Left lung (tissue), 10 donors: ENCODE measurements around the gene AUP1. TPM values are rescaled to one million over a fixed set of nuclear protein-coding genes. Genes with fewer than 3 reads are reported as not detected.

ENCODE experiments used
- ATAC-seq: fragments of 200-7000 bp; cut with Tn5 transposase; one replicate; pipeline ENCODE4 v1.9.1; 2020; ENCODE audit warnings: moderate library complexity
- DNase-seq, 4 donors: peaks; one replicate each; pipeline ENCODE4 v3.0.0-alpha.2; 2013 to 2020
- H3K27ac ChIP-seq, 2 donors: fragments of 200-600 bp; sonication (generic) in 1 of 2; one replicate each; pipeline versions ENCODE4 v1.5.0 to v1.8.0; 2020 to 2021
- H3K27me3 ChIP-seq, 2 donors: fragments of 200-600 bp; sonication (generic) in 1 of 2; one replicate each; pipeline versions ENCODE4 v1.5.0 to v1.8.0; 2020 to 2021
- H3K36me3 ChIP-seq, 2 donors: fragments of 200-600 bp; sonication (generic) in 1 of 2; one replicate each; pipeline versions ENCODE4 v1.5.0 to v1.8.0; 2020 to 2021
- H3K4me1 ChIP-seq, 2 donors: fragments of 200-600 bp; one replicate each; pipeline ENCODE4 v1.8.0; 2021
- H3K4me3 ChIP-seq, 2 donors: fragments of 200-600 bp; sonication (generic) in 1 of 2; one replicate each; pipeline versions ENCODE4 v1.5.0 to v1.8.0; 2020 to 2021; ENCODE audit warnings: mild to moderate bottlenecking in 1 of 2
- H3K9me3 ChIP-seq, 2 donors: fragments of 200-600 bp; sonication (generic) in 1 of 2; one replicate each; pipeline versions ENCODE4 v1.5.0 to v1.8.0; 2020 to 2021
- CTCF ChIP-seq, 2 donors: fragments of 200-600 bp; sonication (generic) in 1 of 2; IDR thresholded peaks; one replicate each; pipeline versions ENCODE4 v1.5.0 to v1.8.0; 2021; ENCODE audit warnings: antibody characterized with exemption in 2 of 2
- intact Hi-C, 2 donors: fragments of 100-400 bp; cut with DNase I; formaldehyde crosslinking; loops; one replicate each; pipeline versions ENCODE4 v1.11.2 to v1.14.2; 2022
- polyA plus RNA-seq, 6 donors: library from polyadenylated mRNA; unstranded; fragments of 120-200 nt; gene quantifications; one replicate each; pipeline ENCODE4 v1.2.1, GENCODE V29; 2013; ENCODE audit not compliant: insufficient read length in 6 of 6
- total RNA-seq, 2 donors: library from RNA; stranded (reverse); fragmentation: NEBNext Ultra II Directional; extraction: Animal tissue kit (Norgen Biotek cat#: 25700); gene quantifications; one replicate each; pipeline ENCODE4 v1.2.1, GENCODE V29; 2021
- donor health status: DM: no; HTN: yes; CAD: no.
- donor health status: DM: no; HTN: no; CAD: no.

AUP1 gene
- total and polyA plus RNA-seq, 8 donors = 82.1 to 132 (median 96.1) TPM

DNA sequence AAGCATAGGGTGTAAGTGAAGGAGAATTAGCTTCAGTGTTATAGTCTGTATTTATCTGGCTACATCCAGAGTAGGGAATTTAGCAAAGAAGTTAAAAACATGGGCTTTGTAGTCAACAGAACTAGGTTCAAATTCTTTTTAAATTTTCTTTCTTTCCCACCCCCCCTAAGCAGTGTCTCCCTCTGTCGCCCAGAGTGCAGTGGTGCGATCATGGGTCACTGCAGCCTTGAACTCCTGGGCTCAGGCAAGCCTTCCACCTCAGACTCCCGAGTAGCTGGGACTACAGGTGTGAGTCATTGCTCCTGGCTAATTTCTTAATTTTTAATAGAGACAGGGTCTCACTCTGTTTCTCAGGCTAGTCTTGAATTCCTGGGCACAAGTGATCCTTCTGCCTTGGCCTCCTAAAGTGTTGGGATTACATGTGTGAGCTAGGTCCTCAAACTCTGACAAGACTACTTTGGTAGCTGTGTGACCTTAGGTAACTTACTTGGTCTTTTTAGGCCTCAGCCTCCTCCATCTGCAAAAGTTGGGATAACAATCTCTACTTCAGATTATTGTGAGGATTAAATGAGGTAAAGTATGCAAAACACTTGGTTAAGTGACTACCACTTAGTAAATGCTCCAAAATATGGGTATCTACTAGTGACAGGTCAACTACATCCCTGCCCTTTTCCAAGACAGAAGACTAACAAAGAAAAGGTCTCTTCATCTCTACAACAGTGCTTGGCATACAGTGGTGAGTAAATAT, 42.8 kb upstream of the AUP1 start:
- intact Hi-C loops = no loop called here
- TF ChIP-seq CTCF (IDR thresholded peaks at IDR 0.05) = no peak
- no peak overlapping the region for H3K4me3 ChIP-seq

DNA sequence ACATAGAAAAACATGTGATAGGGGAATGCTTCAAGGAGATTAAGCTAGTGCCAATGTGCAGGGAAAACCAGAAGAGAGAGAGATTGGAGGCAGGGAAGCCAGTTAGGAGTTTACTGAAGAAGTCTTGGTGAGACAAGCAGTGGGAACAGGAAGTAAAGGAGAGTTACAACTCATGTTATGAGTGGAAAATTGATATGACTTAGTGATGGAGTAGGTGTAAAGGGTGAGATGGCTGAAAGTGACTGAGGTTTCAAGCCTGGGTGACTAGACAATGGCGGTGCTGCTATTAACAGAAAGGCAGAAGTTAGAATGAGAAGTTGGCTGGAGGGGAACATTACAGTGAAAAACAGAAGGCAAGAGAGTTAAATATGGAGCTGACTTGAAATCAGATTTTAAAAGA, 41.6 kb upstream of the AUP1 start:
- Histone ChIP-seq H3K4me1 (peaks cover 0 to 43% of the 10 kb centered on the region in 2 donors), H3K27ac (peak overlapping the region in 1 of 2 donors; percentile 6), H3K36me3 (no peaks in the 10 kb centered on the region), H3K4me3 (no peak overlapping the region), H3K27me3 (no peaks in the 10 kb centered on the region), H3K9me3 (no peaks in the 10 kb centered on the region)
- intact Hi-C loops = no loop called here
- DNase-seq (no peak), ATAC-seq (no peak)
- TF ChIP-seq CTCF (IDR thresholded peaks at IDR 0.05) = no peak

More for the DNA sequence above, 42.8 kb upstream of the AUP1 start:
- no peaks in the 10 kb centered on the region for H3K27me3 ChIP-seq
- no peaks in the 10 kb centered on the region for H3K9me3 ChIP-seq
- no peak overlapping the region for H3K27ac ChIP-seq
- H3K36me3 ChIP-seq = no peaks in the 10 kb centered on the region
- ATAC-seq (no peak), DNase-seq (no peak)
- peaks cover 4 to 43% of the 10 kb centered on the region in 2 donors for H3K4me1 ChIP-seq

- no peaks in the 10 kb centered on the region for H3K9me3 ChIP-seq
- intact Hi-C loops = no loop called here
- no peak overlapping the region for H3K27ac ChIP-seq
- H3K4me3 ChIP-seq = no peak overlapping the region
- peaks cover 0 to 36% of the 10 kb centered on the region in 2 donors for H3K4me1 ChIP-seq
- H3K36me3 ChIP-seq = no peaks in the 10 kb centered on the region
- no peak for DNase-seq
- ATAC-seq = no peak
- H3K27me3 ChIP-seq = no peaks in the 10 kb centered on the region
- TF ChIP-seq CTCF (IDR thresholded peaks at IDR 0.05) = no peak
Measured at GRCh38 chr2:74569686-74570085, 40.2 kb upstream of the AUP1 start.

DNA sequence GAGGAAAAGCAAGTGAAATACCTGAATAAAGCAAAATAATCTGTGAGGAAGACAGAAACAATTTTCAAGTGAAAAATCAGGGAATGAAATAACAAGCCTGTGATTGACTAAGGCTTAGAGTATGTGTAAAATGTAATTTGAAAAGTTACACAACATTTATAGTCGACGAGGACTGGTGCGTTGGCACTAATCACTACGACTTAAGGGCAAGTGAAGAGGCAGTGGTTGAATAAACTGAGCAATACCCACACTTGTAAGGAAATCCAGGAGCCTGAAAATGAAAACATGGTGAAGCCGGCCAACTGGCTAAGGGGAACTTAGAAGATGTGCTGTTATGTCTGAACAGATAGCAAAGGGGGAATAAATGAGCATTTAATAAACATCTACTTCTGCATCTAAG, 38.4 kb upstream of the AUP1 start:
- H3K27ac ChIP-seq = no peak overlapping the region
- H3K27me3 ChIP-seq = no peaks in the 10 kb centered on the region
- H3K4me3 ChIP-seq = no peak overlapping the region
- peaks cover 0 to 20% of the 10 kb centered on the region in 2 donors for H3K4me1 ChIP-seq
- no peak for TF ChIP-seq CTCF (IDR thresholded peaks at IDR 0.05)
- no peaks in the 10 kb centered on the region for H3K36me3 ChIP-seq
- peak; percentile 88 for ATAC-seq
- intact Hi-C loops = no loop called here
- H3K9me3 ChIP-seq = no peaks in the 10 kb centered on the region
- no peak for DNase-seq

GRCh38 chr2:74566754-74567085, 37.2 kb upstream of the AUP1 start:
- ATAC-seq (peak; percentile 19), DNase-seq (no peak)
- intact Hi-C loops = no loop called here
- Histone ChIP-seq H3K27ac (no peak overlapping the region), H3K36me3 (no peaks in the 10 kb centered on the region), H3K27me3 (no peaks in the 10 kb centered on the region), H3K4me3 (no peak overlapping the region), H3K4me1 (peaks cover 0 to 20% of the 10 kb centered on the region in 2 donors), H3K9me3 (no peaks in the 10 kb centered on the region)
- no peak for TF ChIP-seq CTCF (IDR thresholded peaks at IDR 0.05)
